SW 1271 (cell line): ENCODE measurements around the gene ZNF334.
A peak's percentile ranks its signal among the peaks of the same experiment; 100 is the strongest.

Source experiments
- DNase-seq, 2 experiments: peaks; one replicate each; lab custom pipeline; 2025; lab: John Stamatoyannopoulos, UW

Gene ZNF334

DNA sequence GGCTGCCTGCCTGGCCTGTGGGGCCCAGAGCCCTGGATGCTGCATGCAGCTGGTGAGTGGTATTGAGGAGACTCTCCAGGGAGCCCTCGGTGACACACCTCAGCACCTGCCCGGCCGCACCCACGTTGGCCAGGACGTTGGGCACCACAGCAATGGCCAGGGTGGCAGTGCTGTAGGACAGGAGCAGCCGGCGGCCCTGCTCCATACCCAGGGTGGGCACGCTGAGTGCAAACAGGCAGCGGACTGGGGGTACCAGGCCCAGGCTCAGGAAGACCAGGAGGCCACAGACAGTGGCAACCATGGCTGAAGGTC is 32.4 kb upstream of the ZNF334 start:
- no peak for DNase-seq

DNA sequence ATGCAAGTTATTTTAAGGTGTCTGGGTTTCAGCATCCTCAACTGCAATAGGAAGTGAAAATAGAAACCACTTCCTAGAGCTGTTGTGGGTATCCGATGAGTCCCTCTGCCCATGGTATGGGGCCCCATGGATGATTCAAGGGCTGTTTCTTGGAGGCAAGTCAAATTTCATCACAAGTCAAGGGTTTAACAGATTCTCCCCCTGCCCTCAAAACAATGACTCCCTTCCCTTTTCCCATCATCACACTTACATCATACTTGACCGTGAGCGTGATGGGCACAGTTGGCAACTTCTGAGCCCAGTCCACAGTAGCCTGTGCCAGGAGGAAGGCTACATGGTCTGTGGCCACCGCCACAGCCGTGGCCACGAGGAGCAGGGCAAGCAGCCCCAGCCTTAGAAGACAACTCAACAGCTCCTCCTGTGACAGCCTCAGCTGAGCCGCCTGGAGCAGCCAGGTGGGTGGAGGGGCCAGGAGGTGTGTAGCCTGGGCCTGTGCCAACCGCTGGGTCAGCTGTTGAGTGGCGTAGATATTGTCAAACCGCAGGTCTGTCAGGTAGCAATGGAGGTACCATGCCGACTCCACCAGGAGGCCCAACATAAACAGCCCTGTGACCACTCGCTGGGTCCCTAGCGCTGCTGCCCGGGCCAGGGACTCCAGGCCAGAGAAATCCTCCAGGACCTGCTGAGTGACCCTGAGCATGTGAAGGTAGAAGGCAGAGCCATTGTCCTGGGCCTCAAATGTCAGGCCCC is 31.9 kb upstream of the ZNF334 start:
- DNase-seq: no peak

DNA sequence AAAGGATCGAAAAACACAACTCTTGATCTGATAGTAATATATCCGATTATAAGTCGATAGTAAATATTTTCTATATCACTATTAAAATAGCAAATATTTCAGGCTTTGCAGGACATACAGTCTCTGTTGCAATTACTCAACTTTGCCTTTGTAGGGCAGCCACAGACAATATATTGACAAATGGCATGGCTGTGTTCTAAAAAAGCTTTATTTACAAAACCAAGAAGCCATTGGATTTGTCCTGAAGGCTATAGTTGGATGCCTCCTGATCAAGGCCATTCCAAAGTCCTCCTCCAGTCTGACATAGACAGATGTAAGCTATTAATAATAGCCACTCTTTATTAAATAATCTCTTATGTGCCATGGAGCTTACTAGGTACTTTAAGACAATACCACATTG is 31.2 kb upstream of the ZNF334 start:
- no peak for DNase-seq

DNA sequence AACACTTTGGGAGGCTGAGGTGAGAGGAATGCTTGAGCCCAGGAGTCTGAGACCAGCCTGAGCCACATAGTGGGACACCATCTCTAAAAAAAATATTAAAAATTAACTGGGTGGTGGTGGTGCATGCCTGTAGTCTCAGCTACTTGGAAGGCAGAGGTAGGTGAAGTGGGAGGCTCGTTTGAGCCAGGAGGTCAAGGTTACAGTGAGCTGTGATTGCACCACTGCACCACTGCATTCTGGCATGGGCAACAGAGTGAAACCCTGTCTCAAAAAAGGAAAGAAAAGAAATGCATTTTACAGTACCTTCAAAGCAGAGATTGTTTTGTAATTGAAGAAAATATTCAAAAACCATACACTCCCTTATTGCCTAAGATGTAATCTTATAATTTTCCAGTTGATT is 30.6 kb upstream of the ZNF334 start:
- DNase-seq: no peak

DNA sequence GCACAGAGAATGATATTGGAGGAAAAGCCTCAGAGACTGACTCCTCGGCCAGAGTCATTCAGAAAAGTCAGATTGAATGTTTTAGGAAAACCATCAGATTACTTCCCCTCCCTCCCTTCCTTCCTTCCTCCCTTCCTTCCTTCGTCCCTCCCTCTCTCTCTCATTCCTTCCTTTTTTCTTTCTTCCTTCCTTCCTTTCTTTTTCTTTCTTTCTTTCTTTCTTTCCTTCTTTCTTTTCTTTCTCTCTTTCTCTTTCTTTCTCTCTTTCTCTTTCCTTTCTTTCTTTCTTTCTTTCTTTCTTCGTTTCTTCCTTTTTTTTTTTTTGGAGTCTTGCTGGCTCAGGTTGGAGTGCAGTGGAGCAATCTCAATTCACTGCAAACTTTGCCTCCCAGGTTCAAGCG is 29.7 kb upstream of the ZNF334 start:
- DNase-seq: no peak

DNA sequence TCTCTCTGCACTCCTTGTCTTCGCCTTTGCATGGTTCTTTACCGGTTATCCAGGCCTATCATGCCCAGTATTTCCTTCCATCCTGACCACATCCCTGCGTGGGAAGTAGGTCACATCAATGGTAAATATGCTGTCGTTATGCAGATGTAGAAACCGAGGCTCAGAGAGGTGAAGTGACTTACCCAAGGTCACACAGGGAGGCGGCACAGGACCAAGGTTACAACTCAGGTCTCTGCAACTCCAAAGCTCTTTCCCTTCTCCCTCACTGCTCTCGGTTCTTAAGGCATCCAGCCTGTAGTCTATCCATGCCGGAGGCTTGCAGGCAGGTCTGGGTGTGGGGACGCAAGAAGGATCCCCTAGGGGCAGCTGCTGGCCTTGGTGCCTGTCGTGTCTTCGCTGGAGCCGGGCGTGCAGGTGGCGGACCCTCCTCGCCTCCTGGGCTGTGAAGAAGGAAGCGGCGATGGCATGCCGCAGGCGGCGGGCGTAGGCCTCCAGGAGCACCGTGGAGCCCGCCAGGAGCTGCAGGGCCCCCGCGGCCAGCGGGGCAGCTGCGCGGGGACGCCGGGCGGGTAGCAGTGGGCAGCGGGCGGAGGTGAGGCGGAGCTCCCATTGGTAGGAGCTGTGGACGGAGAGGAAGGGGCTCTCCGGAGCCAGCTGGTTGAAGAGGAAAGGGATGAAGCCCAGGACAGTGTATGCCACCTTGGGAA is 28.0 kb upstream of the ZNF334 start:
- no peak for DNase-seq

DNA sequence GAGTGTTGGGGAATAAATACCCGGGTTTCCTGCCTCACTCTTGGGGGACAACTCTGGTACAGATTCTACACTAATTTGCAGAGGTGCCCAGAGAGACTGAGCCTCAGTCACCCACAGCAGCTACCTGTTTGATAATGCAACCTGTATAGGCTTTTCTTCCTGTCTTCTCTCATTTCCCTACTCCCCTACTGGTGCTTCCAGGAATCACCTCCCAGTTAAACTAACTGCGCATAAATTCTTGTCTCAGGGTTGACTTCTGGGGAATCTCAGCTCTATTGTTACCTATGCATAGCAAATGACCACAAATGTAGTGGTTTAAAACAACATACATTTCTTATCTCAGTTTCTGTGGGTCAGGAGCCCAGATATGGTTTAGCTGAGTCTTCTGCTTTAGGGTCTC is 25.8 kb upstream of the ZNF334 start:
- no peak for DNase-seq

DNA sequence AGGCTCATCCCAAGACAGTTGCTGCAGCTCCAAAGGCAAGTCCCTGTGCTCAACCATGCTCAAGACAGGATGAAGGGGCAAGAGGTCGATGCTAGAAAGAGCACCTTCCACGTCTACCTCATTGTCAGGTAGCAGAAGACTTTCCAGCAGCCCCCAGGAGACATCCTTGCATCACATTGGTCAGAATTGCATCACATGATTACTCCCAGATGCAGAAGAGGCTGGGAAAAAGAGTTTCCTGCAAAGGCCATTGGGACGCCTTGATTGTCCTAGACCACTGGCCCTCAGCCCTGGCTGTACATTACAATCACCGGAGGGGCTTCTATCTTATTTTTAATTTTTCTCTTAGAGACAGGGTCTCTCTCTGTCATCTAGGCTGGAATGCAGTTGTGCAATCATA is 17.3 kb upstream of the ZNF334 start:
- no peak for DNase-seq

DNA sequence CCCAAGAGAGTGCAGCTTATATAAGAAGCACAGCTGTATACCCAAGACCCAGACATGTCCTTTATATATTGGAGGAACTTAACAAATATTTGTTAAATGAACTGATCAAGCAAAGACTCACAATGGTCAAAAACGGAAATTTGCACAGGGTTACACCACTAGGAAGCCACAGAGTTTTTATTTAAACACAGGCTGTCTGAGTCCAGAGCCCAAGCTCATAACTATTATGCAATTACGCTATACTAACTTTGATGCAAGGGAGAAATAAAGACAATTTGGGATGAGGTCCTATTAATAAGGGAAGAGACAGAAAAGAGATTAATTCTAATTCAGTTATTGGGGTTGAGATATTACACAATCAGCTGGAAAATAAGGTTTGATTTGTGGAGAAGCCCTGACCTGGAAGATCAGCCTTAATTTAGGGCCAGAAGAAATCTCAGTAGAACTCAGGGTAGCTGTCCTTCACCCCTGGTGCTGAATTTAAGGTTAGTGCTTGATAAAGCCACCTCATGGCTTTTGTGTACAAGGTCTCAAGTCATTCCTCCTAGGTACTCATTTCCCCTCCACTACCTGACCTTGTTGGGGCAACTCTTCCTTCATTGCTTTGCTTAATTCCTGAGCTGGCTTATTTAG is 10.5 kb upstream of the ZNF334 start:
- no peak for DNase-seq

DNA sequence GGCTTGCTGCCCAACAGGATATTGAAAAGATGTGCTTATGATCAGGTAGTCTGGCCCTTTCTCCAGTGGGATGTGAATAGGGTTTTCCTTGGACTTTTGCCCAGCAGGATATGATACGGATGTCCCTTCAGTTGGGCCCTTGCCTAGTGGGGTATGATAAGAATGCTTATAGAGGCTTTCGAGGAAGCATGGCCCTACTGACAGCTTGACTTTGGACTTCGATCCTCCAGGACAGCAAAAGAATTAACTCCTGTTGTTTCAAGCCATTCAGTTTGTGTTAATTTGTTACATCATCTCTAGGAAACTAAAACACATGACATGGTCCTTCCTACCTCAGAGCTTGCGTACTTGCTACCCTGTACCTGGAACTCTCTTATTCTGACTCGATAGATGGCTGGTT is 9.7 kb upstream of the ZNF334 start:
- no peak for DNase-seq

DNA sequence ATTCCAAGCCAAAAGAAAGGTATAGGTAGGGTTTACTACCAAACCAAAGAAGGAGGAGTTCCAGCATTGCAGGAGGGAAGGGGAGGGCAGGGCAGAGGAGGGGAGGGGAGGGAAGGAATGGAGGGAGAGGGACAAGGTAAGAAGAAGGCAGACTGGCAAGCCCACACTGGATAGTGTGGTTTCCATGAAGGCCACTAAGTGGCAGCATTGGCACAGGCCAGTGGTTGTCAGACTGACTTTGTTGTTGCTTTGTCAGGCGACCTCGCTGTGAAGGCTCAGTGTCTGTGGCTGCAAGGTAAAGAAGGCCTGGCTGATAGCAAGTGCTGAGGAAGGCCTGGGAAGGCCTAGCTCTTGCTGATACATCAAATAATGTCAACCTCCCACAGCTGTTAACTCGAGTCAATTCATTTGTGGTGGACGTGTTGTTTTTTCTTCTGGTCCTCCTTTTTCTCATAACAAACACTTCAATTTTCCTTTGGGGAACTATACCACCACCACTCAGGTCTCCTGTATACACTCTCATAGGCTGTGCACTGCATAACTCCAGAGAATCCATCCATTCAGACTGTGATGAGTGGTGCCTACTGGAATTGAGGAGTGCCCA is 7.7 kb upstream of the ZNF334 start:
- peak in 1 of 2 experiments; percentile 34 for DNase-seq

DNA sequence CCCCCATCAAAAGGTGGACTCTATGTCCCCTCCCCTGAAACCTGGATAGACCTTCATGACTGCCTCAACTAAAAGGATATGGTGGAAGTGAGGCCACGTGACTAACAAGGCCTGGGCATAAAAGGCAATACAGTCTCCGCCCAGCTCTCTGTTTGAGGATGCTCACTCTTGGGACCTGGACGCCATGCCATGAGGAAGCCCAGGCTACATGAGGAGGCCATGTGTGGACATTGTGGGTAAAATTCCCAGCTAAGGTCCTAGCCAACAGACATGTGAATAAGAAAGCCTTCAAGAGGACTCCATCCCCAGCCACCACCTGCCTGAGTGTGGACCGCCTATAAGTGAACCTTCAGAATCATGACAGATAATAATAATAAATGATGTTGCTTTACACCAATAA is 7.2 kb upstream of the ZNF334 start:
- DNase-seq: no peak

DNA sequence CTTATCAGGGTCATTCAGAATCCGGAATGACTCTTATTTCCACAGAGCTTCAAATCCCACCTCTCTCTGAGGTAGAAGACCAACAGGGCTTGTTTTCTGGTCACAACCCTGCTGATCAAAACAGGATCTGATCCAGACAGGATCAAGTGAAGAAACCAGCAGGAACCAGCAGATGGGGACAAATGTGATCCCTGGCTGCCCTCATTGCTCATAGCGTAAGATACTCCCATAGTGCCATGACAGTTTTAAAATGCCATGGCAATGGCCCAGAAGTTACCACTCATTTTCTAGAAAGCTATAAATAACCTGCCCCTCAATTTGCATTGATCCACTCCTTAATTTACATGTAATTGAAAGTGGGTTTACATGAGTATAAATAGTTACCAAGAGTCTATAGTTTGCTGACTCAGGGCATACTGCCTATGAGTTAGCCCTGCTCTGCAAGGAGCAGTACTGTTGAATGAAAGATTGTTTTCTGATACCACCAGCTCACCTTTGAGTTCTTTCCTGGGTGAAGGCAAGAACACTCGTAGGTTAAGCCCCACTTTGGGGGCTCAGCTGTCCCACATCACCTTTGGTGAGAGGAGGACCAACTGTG is 6.2 kb upstream of the ZNF334 start:
- DNase-seq: no peak

DNA sequence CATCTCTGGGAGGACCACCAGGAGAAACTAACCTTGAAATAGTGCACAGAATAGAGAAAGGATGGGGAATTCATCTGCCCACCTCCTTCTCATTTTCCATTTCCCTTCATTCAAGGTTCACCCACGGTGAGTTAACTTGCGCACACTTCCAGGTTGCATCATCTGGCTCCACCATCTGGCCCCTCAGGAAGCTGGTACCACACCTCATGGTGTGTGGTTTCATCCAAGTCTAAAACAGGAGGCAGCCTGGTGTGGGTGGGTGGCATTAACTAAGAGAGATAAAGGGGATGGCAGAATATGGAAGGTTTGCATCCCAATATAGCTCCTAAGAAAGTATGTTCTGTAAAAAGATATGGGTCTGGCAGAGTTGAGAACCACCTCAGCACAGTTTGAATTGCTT is 3.8 kb downstream of the ZNF334 start:
- no peak for DNase-seq

DNA sequence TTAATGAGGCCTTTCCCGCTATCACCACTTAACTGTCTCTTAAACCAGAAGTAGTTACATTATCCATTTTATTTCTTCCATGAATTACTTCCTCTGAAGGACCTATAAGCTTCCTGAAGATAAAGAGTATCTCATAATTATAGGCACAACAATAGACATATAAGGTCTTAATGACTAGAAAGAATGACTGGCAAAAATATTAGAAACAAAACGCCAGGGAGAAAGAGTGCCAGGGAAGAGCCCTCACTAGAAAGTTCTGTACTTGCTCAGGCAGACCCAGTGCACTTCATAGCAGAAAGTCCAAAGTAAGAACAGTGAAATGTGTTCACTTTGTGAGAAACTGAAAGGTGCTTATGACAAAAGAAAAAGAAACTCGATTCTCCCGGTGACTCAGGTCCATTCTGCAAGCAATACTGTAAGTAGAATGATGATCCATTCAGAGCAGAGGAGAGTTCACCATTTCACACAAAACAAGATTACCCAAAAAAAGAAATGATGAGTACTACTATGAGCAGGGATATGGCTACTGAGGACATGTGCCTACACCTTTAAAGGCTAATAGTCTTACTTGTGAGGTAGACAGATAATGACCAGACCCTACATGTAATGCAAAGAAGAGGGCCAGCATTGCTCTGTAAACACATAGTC is 5.5 kb downstream of the ZNF334 start:
- no peak for DNase-seq

DNA sequence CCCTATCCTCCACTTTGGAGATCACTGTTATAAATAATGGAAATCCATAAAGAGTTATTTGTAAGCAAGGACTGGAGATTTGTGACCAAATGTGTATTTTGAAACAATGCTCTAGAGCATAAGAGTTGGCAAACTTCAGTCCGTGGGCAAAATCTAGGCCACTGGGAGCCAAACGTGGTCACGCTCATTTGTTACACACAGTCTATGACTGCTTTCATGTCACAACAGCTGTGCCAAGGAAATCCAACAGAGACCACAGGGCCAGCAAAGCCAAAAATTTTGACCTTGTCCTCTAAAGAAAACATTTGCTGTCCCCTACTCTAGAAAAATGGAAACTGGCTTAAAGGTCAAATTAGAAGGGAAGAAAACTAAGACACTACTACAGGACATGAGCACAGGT is 7.9 kb downstream of the ZNF334 start:
- no peak for DNase-seq

DNA sequence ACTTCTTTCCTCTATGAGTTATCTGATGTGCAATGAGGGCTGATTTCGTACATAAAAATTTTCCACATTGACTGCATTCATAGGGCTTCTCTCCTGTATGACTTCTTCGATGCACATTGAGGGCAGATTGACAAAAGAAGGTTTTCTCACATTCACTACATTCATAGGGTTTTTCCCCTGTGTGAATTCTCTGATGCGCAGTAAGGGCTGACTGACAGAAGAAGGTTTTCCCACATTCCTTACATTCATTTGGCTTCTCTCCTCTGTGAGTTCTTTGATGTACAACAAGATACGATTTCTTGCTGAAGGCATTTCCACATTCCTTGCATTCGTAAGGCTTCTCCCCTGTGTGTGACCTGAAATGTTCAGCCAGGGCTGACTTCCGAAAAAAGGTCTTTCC is 11.4 kb downstream of the ZNF334 start:
- DNase-seq: no peak

DNA sequence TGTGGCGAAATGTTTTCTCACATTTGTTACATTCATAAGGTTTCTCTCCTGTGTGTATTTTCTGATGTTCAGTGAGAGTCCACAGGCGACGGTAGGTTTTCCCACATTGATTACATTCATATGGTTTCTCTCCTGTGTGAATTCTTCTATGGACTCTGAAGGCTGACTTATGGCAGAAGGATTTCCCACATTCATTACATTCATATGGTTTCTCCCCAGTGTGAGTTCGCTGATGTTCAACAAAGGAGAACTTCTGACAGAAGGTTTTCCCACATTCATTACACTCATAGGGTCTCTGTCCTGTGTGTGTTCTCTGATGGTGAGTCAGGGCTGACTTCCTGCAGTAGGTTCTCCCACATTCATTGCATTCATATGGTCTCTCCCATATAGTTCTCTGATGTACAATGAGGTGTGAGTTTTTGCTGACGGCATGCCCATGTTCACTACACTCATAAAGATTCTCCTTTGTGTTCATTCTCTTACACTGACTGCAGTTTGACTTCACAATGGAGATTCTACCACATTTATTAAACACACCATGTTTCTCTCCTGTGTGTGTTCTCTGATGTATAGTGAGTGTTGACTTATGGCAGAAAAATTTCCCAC is 11.9 kb downstream of the ZNF334 start:
- DNase-seq: no peak

DNA sequence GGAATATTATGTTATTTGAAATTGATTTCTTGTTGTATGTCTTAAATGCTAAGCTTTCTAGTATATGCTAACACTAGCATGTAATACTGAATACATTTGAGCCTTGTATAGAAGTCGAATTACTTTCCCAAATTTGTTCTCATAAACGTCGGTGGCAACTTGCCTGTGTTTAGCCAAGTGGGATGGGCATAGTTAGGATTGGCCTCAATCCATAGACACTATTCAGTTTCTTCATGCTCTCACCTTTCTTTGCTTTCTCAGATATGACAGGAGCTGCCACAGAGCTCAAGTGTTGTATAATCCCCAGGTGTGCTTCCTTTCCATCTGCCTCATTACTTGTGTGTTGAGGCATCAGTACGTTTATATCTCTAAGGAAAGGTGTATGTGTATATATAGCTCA is 19.3 kb downstream of the ZNF334 start:
- no peak for DNase-seq

DNA sequence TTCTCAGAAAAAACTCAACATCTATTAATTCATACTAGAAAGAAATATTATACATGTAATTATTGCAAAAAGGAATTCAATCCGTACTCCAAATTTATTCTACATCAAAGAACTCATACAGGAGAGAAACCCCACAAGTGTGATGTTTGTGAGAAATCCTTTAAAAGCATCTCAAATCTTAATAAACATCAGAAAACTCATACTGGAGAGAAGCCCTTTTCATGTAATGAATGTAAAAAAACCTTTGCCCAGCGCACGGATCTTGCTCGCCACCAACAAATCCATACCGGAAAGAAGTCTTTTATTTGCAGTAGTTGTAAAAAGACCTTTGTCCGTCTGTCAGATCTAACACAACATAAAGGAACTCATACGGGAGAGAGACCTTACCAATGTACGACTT is 22.0 kb downstream of the ZNF334 start:
- DNase-seq: no peak

DNA sequence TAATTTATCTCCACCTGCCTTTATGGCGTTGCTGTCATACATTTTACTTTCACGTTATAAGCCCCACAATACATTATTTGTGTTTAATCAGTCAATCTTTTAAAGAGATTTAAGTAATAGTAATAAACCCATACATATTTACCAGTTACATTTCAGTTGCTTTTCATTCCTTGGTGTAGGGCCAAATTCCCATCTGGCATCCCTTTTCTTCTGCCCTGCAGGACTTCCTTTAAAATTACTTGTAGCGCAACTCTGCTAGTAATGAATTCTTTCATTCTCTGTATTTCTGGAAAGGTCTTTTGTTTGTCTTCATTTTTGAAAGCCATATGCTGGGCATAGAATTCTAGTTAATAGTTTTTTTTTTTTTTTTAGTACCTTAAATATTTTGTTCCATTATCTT is 24.9 kb downstream of the ZNF334 start:
- no peak for DNase-seq

DNA sequence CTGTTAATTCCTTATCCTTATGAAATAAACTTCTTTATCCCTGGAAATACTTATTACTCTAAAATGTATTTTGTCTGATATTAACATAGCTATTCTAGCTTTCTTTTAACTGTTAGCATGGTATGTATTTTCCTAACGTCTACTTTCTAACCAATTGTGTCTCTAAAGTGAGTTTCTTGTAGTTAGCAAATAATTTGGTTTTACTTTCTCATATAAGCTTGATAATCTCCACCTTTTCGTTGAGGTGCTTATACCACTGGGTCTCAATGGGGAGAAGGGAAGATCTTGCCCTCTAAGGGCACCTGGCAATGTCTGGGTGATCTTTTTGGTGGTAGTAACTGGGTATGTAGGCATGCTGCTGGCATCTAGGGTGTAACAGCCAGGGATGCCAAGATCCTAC is 25.7 kb downstream of the ZNF334 start:
- DNase-seq: no peak
